A673 (cell line): ENCODE measurements around the gene MAPK8.

Experiments used
- CTCF ChIP-seq: fragments of 300-800, 200-600 bp; sonication (generic); conservative IDR thresholded peaks from 2 replicates; pipeline ENCODE4 v1.5.1; 2017; ENCODE audit warnings: low read depth, mild to moderate bottlenecking, antibody characterized with exemption, low read length, moderate library complexity, mixed read lengths
- EZH2 ChIP-seq: fragments of 200-600 bp; sonication (generic); IDR thresholded peaks from 2 replicates; pipeline ENCODE4 v1.6.1; 2017; ENCODE audit warnings: borderline replicate concordance, low read depth, mild to moderate bottlenecking, mixed read lengths, antibody characterized with exemption, low read length; ENCODE audit not compliant: poor library complexity, severe bottlenecking

- no peak for TF ChIP-seq CTCF
- no peak for TF ChIP-seq EZH2
These were observed 46.8 kb downstream of the MAPK8 start for GRCh38 chr10:48353246-48353645.
